ENCODE data around the gene RNU1-1. TPM values are rescaled to one million over a fixed set of nuclear protein-coding genes. Genes with fewer than 3 reads are reported as not detected.
"Not testable (repeated sequence)": the region's sequence is repeated elsewhere in the genome, so short reads cannot be mapped to it uniquely, and the experiment has no call there.

RNU1-1 gene
- total RNA-seq, 4 donors from 2014 or later = under 0.01 TPM; not detected in 1

GRCh38 chr1:16491056-16491675 is 22.9 kb downstream of the RNU1-1 start:
- TF ChIP-seq EP300 (IDR thresholded peaks at IDR 0.05; ENCODE audit: low read depth) (no peak), POLR2AphosphoS5 (IDR thresholded peaks at IDR 0.05) (no peak), CTCF (IDR thresholded peaks at IDR 0.05) (no peak), POLR2A (IDR thresholded peaks at IDR 0.05) (no peak)
- DNase-seq = no peak
- WGBS, 2 donors (ENCODE audit: low coverage in 1 of 2) = 69 to 88% methylated on average over 5 to 9 of the region's 9 CpGs

GRCh38 chr1:16489195-16489880 is 24.7 kb downstream of the RNU1-1 start:
- DNase-seq; H3K4me3 ChIP-seq; in situ Hi-C loops (cut with MboI; ENCODE audit: low pct_ligation_motif_present in 1 of 4, low pct_unique_long_range_greater_than_20kb in 1 of 4, low sequenced_read_pairs in 3 of 4); H3K27me3 ChIP-seq; H3K36me3 ChIP-seq; intact Hi-C loops (cut with DNase I; ENCODE audit: low total_unique reads); H3K4me1 ChIP-seq; H3K9me3 ChIP-seq; H3K27ac ChIP-seq: not testable (repeated sequence)
- WGBS, 2 donors (ENCODE audit: low coverage in 1 of 2) = 70 to 89% methylated on average over 1 to 9 of the region's 9 CpGs

More at GRCh38 chr1:16491056-16491675, 22.9 kb downstream of the RNU1-1 start:
- H3K36me3 ChIP-seq = no peaks in the 10 kb centered on the region
- H3K4me3 ChIP-seq = no peak overlapping the region
- no peak overlapping the region for H3K27ac ChIP-seq
- in situ Hi-C loops (cut with MboI; ENCODE audit: low pct_ligation_motif_present in 1 of 4, low pct_unique_long_range_greater_than_20kb in 1 of 4, low sequenced_read_pairs in 3 of 4) = no loop called here
- H3K4me1 ChIP-seq = no peaks in the 10 kb centered on the region
- intact Hi-C loops (cut with DNase I; ENCODE audit: low total_unique reads) = no loop called here
- no peaks in the 10 kb centered on the region for H3K27me3 ChIP-seq
- no peaks in the 10 kb centered on the region for H3K9me3 ChIP-seq

- H3K27me3 ChIP-seq; H3K36me3 ChIP-seq; H3K9me3 ChIP-seq; intact Hi-C loops (cut with DNase I; ENCODE audit: low total_unique reads); H3K4me1 ChIP-seq; H3K27ac ChIP-seq; DNase-seq; in situ Hi-C loops (cut with MboI; ENCODE audit: low pct_ligation_motif_present in 1 of 4, low pct_unique_long_range_greater_than_20kb in 1 of 4, low sequenced_read_pairs in 3 of 4); H3K4me3 ChIP-seq: not testable (repeated sequence)
Measured at GRCh38 chr1:16487011-16487410, 27.1 kb downstream of the RNU1-1 start.

GRCh38 chr1:16486316-16486715 is 27.8 kb downstream of the RNU1-1 start:
- H3K36me3 ChIP-seq; H3K9me3 ChIP-seq; H3K27ac ChIP-seq; H3K4me3 ChIP-seq; in situ Hi-C loops (cut with MboI; ENCODE audit: low pct_ligation_motif_present in 1 of 4, low pct_unique_long_range_greater_than_20kb in 1 of 4, low sequenced_read_pairs in 3 of 4); DNase-seq; H3K27me3 ChIP-seq; intact Hi-C loops (cut with DNase I; ENCODE audit: low total_unique reads); H3K4me1 ChIP-seq: not testable (repeated sequence)
- 79% methylated on average over 8 of the region's 8 CpGs; no CpG with 5 or more reads in 1 of the 2 donors for WGBS, 2 donors (ENCODE audit: low coverage in 1 of 2)

GRCh38 chr1:16484931-16485330 is 29.2 kb downstream of the RNU1-1 start:
- Histone ChIP-seq H3K27me3 (no peaks in the 10 kb centered on the region), H3K9me3 (no peaks in the 10 kb centered on the region), H3K27ac (no peak overlapping the region), H3K4me1 (no peaks in the 10 kb centered on the region), H3K36me3 (no peaks in the 10 kb centered on the region), H3K4me3 (no peak overlapping the region)
- no peak for TF ChIP-seq EP300 (IDR thresholded peaks at IDR 0.05; ENCODE audit: low read depth)
- no peak for TF ChIP-seq POLR2AphosphoS5 (IDR thresholded peaks at IDR 0.05)
- TF ChIP-seq CTCF (IDR thresholded peaks at IDR 0.05) = no peak
- no peak for TF ChIP-seq POLR2A (IDR thresholded peaks at IDR 0.05)
- DNase-seq = no peak
- 88% methylated on average over 6 of the region's 6 CpGs; no CpG with 5 or more reads in 1 of the 2 donors for WGBS, 2 donors (ENCODE audit: low coverage in 1 of 2)
- in situ Hi-C loops (cut with MboI; ENCODE audit: low pct_ligation_motif_present in 1 of 4, low pct_unique_long_range_greater_than_20kb in 1 of 4, low sequenced_read_pairs in 3 of 4) (no loop called here), intact Hi-C loops (cut with DNase I; ENCODE audit: low total_unique reads) (no loop called here)

Data from transverse colon (tissue), 4 donors.